HL-60 (cell line): ENCODE data around the gene FNDC3B.

ENCODE experiments used
- CTCF ChIP-seq: IDR thresholded peaks from one replicate; pipeline ENCODE4 v1.5.1; 2011; ENCODE audit warnings: low read length, control low read depth, inconsistent platforms; ENCODE audit not compliant: insufficient read depth
- POLR2AphosphoS5 ChIP-seq: IDR thresholded peaks from 2 replicates; pipeline ENCODE4 v1.6.1; 2012; ENCODE audit warnings: low read depth

- no peak for TF ChIP-seq CTCF
- TF ChIP-seq POLR2AphosphoS5, result peak; percentile 58
These were observed 254.9 kb downstream of the FNDC3B start for GRCh38 chr3:172294223-172294806.
